Liver (tissue), 3 donors: ENCODE measurements around the gene NUP50.

Source experiments
- JUND ChIP-seq, 2 donors: IDR thresholded peaks; 2 replicates each; pipeline ENCODE4 v1.6.1; 2016; ENCODE audit warnings: antibody characterized with exemption in 2 of 2
- RAD21 ChIP-seq, 2 donors: IDR thresholded peaks; 2 replicates each; pipeline ENCODE4 v1.6.1; 2016; ENCODE audit warnings: antibody characterized with exemption in 2 of 2, mild to moderate bottlenecking in 2 of 2
- RXRA ChIP-seq, 2 donors: IDR thresholded peaks; 2 replicates each; pipeline ENCODE4 v1.6.1; 2017 to 2018; ENCODE audit warnings: antibody characterized with exemption in 2 of 2, mild to moderate bottlenecking in 1 of 2
- TF ChIP-seq, protein P1 (sequence below): IDR thresholded peaks from 2 replicates; pipeline ENCODE4 v1.6.1; 2016; ENCODE audit warnings: antibody characterized with exemption
- TF ChIP-seq, protein P2 (sequence below): IDR thresholded peaks from 2 replicates; pipeline ENCODE4 v1.6.1; 2016; ENCODE audit warnings: antibody characterized with exemption
- TF ChIP-seq, protein P3 (sequence below): fragments of 150-350 bp; IDR thresholded peaks from 2 replicates; pipeline ENCODE4 v1.5.1; 2017; ENCODE audit warnings: improper control_type of control experiment, low read depth, low read length; ENCODE audit not compliant: missing input control
- donor health status: healthy.
- donor health status: healthy.

DNA sequence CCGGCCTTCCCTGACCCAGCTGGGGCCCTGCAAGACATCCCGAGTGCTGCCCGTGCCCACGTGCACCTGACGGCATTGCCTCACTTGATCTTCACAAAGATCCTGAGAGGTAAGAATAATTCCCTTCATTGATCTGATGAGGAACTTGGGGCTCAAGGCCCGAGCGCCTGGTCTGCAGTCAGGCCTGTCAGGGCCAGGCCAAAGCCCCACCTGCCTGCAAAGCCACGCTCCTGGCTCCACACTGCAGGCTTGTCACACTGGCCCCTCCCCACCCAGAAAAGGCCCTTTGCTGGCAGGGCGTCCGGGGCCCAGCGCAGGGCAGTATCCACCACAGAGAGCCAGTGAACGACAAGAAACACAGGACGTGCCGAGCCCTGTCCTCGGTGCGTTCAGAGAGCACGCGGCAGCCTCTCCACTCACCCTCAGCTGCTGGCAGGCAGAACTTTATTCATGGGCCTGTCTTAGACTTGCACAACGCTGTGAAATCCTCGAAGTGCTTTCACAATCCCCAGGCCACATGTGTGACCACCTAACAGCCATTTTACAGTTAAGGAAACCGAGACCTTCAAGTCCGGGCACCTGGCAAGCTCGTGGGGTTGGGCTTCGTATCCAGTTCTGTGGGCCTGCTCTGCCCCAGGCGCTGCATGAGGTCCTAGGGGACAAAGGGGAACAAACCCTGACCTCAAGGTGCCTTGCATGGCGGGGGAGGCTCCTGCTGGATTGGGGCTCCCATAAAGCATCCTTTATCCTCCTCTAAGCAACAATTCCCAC is 62.2 kb downstream of the NUP50 start:
- TF ChIP-seq, protein P1, sequence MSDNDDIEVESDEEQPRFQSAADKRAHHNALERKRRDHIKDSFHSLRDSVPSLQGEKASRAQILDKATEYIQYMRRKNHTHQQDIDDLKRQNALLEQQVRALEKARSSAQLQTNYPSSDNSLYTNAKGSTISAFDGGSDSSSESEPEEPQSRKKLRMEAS, result peak; percentile 86
- TF ChIP-seq, protein P2, sequence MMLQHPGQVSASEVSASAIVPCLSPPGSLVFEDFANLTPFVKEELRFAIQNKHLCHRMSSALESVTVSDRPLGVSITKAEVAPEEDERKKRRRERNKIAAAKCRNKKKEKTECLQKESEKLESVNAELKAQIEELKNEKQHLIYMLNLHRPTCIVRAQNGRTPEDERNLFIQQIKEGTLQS, result no peak
- TF ChIP-seq, protein P3, sequence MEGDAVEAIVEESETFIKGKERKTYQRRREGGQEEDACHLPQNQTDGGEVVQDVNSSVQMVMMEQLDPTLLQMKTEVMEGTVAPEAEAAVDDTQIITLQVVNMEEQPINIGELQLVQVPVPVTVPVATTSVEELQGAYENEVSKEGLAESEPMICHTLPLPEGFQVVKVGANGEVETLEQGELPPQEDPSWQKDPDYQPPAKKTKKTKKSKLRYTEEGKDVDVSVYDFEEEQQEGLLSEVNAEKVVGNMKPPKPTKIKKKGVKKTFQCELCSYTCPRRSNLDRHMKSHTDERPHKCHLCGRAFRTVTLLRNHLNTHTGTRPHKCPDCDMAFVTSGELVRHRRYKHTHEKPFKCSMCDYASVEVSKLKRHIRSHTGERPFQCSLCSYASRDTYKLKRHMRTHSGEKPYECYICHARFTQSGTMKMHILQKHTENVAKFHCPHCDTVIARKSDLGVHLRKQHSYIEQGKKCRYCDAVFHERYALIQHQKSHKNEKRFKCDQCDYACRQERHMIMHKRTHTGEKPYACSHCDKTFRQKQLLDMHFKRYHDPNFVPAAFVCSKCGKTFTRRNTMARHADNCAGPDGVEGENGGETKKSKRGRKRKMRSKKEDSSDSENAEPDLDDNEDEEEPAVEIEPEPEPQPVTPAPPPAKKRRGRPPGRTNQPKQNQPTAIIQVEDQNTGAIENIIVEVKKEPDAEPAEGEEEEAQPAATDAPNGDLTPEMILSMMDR, result no peak
- TF ChIP-seq RXRA (IDR thresholded peaks at IDR 0.05) (peak in 1 of 2 donors; percentile 31), JUND (IDR thresholded peaks at IDR 0.05) (no peak), RAD21 (IDR thresholded peaks at IDR 0.05) (peak in 1 of 2 donors; percentile 7)
